HL-60 (cell line): Measurements from ENCODE around the gene ACP3.

Experiments
- CTCF ChIP-seq: IDR thresholded peaks from one replicate; pipeline ENCODE4 v1.5.1; 2011; ENCODE audit warnings: low read length, control low read depth, inconsistent platforms; ENCODE audit not compliant: insufficient read depth
- POLR2AphosphoS5 ChIP-seq: IDR thresholded peaks from 2 replicates; pipeline ENCODE4 v1.6.1; 2012; ENCODE audit warnings: low read depth
- REST ChIP-seq: IDR thresholded peaks from 2 replicates; pipeline ENCODE4 v1.6.1; 2012; ENCODE audit warnings: low read depth; ENCODE audit not compliant: insufficient replicate concordance

- no peak for TF ChIP-seq CTCF
- TF ChIP-seq POLR2AphosphoS5 = no peak
- TF ChIP-seq REST = no peak
Measured at GRCh38 chr3:132381348-132381944, 64.2 kb downstream of the ACP3 start.
